Measurements from ENCODE around the gene KRTAP5-9.
"Not testable (repeated sequence)": the region's sequence is repeated elsewhere in the genome, so short reads cannot be mapped to it uniquely, and the experiment has no call there.

Gene KRTAP5-9, protein sequence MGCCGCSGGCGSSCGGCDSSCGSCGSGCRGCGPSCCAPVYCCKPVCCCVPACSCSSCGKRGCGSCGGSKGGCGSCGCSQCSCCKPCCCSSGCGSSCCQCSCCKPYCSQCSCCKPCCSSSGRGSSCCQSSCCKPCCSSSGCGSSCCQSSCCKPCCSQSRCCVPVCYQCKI

GRCh38 chr11:71548120-71548519 lies at the start of gene KRTAP5-9:
KRTAP5-9 (plus strand) TSS chr11:71548420; CDS start chr11:71548658, 238 bp downstream.
- DNase-seq, result no peak

- DNase-seq, result no peak
Measured at GRCh38 chr11:71499125-71499524, 49.1 kb upstream of the KRTAP5-9 start.

- no peak for DNase-seq
Measured at GRCh38 chr11:71499546-71499945, 48.7 kb upstream of the KRTAP5-9 start.

DNA sequence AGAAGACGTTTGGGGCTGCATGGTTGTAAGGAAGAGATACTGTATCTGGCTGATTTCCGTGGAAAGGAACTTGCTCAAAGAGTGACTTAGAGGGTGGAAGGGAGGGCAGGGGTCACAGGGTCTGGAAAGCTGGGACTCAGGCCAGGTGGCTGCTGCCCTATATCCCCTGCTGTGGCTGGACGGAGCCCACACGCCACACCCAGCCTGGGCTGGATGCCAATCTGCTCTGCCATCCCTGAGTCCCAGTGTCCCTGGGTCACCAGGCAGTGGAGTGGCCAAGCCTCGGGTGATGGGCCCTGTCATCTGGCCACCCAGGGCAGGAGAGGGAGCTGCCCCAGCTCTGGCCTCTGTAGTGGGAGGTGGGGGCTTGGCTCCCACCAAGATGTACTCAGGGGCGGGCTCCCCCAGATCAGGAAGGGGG lies 47.6 kb upstream of the KRTAP5-9 start:
- no peak for DNase-seq

DNA sequence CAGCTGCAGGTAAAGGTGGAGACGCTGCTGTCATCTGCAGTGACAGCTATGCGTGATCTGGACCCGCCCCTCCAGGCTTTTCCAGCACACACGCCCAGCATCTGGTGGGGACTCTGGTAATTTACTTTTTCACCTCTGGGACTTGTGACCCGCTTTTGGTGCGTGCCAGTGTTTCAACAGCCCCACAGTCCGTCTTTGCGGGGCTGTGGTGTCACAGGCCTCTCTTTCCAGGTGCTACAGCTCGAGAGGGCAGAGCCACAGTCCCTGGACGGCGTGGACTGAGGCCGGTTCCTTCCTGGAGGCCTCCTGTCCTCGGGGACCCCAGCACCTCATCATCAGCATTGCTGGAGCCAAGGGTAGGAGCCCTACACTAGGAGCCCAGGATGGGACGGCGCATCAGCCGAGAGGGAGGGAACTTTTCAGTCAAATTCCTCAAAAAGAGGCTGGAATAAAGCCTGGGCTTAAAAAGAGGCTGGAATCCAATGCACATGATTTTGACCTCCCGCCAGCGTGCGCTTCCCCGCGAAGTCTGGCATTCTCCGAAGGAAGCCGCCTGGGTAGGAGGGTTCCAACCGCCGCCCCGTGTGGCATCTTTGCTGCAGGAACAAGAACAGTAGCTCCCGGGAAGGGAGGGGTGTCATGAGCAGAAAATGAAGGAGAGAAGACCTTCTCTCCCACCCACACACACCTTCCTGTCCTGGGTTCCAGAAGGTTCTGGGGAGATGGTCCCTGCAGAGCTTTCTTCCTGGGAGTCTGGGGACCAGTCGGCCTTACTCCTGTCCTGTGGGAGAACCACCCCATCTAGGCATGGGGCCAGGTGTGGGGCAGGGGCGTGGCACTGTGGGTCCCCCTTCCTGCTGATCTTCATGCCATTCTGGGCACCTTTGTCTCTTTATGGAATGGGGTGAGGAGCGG lies 46.9 kb upstream of the KRTAP5-9 start:
- DNase-seq, result no peak

GRCh38 chr11:71502026-71502425 lies 46.2 kb upstream of the KRTAP5-9 start:
- DNase-seq, result no peak

- DNase-seq, result no peak
Measured at GRCh38 chr11:71502871-71503435, 45.3 kb upstream of the KRTAP5-9 start.

DNA sequence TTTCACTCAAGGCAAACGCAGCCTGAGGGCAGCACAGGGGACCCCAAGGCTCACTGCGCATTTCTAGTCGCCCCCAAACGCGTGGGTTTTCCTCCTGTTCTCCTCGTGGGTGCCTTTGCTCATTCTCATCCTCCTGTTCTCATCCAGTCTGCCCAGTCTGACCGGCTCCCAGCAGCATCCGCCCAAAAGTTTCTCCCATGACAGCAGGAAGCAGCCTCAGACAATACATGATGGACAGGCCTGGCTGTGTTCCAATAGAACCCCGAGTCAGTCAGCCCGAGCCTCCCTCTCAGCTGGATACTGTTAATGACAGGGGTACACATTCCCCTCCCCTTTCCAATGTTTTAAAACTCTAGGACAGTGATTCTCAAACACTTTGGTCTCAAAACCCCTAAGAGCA lies 43.7 kb upstream of the KRTAP5-9 start:
- DNase-seq, result no peak

DNA sequence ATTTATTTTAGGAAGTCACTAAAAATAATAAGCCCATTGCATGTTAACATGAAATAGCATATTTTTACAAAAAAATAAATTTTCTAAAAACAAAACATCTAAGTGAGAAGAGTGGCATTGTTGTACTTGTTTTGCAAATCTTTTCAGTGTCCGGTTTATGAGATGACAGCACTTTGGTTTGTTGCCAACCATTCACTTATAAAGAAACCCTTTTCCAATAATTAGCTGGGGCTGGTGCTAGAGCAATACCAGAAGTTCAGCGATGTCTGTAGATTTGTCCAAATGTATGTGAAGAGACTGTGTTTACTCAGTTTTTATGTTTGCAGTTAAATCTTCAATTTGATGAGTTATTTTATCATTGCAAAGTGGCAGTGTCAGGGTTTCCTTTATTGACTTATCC lies 43.2 kb upstream of the KRTAP5-9 start:
- DNase-seq, result no peak

- no peak for DNase-seq
Measured at GRCh38 chr11:71505781-71506180, 42.4 kb upstream of the KRTAP5-9 start.

DNA sequence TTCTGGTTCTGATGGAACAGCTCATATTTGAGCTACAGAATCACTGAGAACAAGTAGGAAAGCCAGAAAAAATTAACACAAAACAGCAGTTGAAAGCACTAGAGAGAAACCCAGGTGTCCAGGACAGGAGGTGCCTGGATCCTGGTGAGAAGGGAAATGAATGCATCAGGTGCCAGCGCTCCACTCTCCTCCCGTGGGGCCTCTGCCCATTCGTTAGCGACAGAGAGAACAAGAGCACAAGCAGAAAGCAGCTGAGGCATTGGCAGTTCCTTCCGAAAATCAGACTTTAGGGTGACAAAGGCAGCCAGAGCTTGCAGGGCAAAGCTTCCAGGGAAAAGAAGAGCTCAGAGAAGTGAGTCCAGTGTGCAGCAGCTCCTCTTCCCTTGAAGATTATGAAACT lies 41.1 kb upstream of the KRTAP5-9 start:
- DNase-seq, result no peak

GRCh38 chr11:71518506-71519471 lies 29.4 kb upstream of the KRTAP5-9 start:
- DNase-seq, result no peak

- no peak for DNase-seq
Measured at GRCh38 chr11:71519546-71519945, 28.7 kb upstream of the KRTAP5-9 start.

DNA sequence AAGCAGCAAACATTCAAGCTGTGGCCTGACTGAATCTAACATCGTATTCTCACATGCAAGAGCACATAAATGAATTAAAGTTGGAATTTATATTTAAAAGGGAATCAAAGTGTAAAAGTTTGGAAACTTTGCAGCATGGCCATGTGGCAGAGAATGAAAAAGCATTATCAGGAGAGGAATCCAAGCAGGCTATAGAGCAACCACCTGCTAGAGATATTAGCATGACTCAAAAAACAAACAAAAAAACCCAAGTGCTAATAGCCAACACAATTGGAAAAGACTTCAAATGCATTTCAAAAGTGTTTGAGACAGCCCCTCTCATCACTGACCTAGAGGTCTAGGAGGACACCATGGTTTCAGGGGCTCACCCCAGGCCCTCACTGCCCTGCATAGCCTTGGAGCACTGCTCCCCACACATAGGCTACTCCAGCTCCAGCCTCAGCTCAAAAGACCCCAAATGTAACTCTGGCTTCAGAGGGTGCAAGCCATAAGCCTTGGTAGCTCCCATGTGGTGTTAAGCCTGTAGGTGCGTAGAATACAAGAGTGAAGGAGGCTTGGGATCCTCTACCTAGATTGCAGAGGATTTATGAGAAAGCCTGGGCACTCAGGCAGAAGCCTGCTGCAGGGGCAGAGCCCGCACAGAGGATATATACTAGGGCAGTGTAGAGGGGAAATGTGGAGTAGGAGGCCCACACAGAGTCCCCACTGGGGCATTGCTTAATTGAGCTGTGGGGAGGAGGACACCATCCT lies 22.9 kb upstream of the KRTAP5-9 start:
- no peak for DNase-seq

GRCh38 chr11:71525938-71526495 lies 22.2 kb upstream of the KRTAP5-9 start:
- no peak for DNase-seq

GRCh38 chr11:71526796-71527575 lies 21.2 kb upstream of the KRTAP5-9 start, which contains the start of gene KRTAP5-7:
KRTAP5-7 (plus strand) TSS chr11:71527267; CDS start chr11:71527301, 34 bp downstream.
- DNase-seq, result not testable (repeated sequence)

DNA sequence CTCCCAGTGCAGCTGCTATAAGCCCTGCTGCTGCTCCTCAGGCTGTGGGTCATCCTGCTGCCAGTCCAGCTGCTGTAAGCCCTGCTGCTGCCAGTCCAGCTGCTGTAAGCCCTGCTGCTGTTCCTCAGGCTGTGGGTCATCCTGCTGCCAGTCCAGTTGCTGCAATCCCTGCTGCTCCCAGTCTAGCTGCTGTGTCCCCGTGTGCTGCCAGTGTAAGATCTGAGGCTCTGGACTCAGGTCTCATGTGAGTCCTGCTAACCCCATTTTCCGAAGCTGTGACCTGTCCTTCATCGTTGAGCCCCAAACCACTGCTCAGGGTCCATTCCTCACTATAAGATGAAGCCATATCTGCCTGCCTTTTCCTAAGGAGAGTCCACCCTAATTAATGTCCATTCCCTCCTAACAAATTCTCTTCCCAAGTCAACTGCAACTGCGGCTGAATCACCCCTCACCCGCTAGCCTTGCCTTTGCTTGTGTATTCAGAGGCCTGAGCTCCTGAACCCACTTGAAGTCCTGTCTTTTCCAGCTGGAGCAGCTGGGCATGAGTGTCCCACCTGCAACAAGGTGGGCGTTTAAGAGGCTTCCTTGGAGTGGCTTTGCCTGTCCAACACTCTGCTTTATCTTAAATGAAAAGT lies 20.5 kb upstream of the KRTAP5-9 start:
- no peak for DNase-seq

DNA sequence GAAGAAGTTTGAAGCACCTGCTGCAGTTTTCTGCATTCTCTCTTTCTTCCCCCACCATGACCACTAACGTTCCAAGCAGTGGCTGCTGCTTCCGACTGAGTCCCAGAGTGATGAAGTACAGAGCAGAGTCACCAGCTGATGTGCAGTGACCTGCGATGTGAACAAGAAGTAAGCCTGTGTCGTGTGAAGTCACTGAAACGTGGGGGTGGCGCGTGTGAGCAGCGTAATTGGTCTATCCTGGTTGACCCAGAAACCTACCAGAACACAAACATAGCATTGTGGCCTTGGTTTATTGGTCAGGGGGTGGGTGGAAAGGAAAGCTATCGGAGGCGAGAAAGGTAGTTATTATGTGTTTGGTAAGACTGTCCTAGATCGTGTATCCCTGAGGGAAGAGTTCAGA lies 17.6 kb upstream of the KRTAP5-9 start:
- DNase-seq, result no peak

DNA sequence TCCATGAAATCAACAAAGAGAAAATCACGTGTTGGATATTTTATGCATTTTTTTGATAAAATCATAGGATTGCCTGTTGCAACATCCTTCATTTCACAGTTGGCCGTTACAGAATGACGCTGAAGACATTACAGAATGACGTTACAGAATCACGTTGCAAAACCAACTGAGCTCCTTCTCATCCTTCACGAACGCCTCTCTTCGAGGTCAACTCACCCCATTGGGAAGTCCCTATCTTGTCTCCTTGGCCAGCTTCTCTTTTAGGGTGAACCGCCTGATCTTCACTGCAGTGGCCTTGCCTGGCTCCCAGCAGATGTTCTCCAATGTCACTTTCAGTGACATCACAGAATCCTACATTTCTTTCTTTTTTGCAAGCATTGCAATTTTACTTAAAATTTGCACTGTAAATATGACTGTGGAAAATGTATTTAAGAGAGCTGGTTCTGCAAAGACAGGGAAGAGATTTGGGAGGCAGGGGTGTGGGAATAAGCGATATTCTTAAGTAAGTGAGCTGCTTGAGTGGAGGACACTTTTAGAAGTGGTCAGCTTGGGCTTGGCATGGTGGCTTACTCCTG lies 16.1 kb upstream of the KRTAP5-9 start:
- DNase-seq, result no peak

Data from NCI-H146 (cell line).